ENCODE data around the gene PCDH15. TPM values are rescaled to one million over a fixed set of nuclear protein-coding genes. Genes with fewer than 3 reads are reported as not detected.

The PCDH15 gene
- total RNA-seq, 4 donors from 2014 or later, result 0.32 TPM; not detected in 3

GRCh38 chr10:54026340-54026739 is 774.7 kb downstream of the PCDH15 start:
- DNase-seq (ENCODE audit: low spot score) (no peak), ATAC-seq (ENCODE audit: low FRiP score) (no peak)
- no peak for TF ChIP-seq CTCF (IDR thresholded peaks at IDR 0.05)

DNA sequence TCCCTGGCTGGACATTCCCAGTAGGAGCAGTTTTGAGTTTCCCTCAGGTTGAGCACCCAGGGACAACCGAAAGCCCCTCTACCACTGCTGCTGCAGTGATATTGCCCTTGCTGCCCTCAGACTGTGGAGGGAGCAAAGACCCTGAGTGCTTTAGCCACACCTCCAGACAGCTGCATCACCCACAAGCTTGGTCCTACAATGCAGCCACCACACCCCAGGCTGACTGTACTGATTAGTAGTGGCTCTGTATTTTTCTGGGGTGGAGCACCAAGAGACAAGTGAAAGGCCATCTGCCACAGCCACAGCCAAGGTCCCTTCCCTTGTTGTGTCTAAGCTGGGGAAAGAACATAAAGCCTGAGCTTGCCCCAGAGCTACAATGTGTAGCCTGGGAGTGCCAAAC is 789.9 kb downstream of the PCDH15 start:
- TF ChIP-seq CTCF (IDR thresholded peaks at IDR 0.05), result no peak
- ATAC-seq (ENCODE audit: low FRiP score) (no peak), DNase-seq (ENCODE audit: low spot score) (no peak)

DNA sequence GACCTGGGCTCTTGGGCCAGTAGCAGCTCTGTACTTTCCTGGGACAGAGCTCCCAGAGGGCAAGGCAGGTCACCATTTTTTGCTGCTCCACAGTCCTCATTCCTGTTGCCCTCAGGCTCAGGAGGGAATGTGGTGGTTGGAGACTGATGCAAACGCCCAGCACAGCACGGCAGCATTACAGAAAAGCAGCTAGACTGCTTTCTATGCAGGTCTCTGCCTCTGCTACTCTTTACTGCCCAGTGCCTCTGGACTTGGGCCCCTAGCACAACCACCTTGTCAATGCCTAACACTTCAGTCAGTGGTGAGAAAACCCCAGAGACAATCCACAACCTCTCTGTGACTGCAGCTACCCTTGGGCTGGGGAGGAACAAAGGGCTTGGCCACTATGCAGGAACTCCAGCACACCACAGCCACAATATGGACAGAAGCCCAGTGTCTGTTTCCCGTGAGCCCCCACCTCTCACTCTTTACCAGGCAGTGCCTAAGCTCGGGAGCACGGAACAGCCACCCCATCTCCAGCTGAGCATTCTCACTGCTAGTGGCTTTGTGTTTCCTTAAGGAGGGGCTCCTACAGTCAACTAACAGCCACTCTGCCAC is 790.6 kb downstream of the PCDH15 start:
- ATAC-seq (ENCODE audit: low FRiP score) (no peak), DNase-seq (ENCODE audit: low spot score) (no peak)
- TF ChIP-seq CTCF (IDR thresholded peaks at IDR 0.05), result no peak

GRCh38 chr10:54009672-54010071 is 791.4 kb downstream of the PCDH15 start:
- no peak for DNase-seq (ENCODE audit: low spot score)
- ATAC-seq (ENCODE audit: low FRiP score), result no peak
- TF ChIP-seq CTCF (IDR thresholded peaks at IDR 0.05), result no peak

- DNase-seq (ENCODE audit: low spot score) (no peak), ATAC-seq (ENCODE audit: low FRiP score) (no peak)
- no peak for TF ChIP-seq CTCF (IDR thresholded peaks at IDR 0.05)
Observed at GRCh38 chr10:54002077-54002476, 799.0 kb downstream of the PCDH15 start.

- no peak for DNase-seq (ENCODE audit: low spot score)
- no peak for TF ChIP-seq CTCF (IDR thresholded peaks at IDR 0.05)
- no peak for ATAC-seq (ENCODE audit: low FRiP score)
Observed at GRCh38 chr10:53997953-53998352, 803.1 kb downstream of the PCDH15 start.

DNA sequence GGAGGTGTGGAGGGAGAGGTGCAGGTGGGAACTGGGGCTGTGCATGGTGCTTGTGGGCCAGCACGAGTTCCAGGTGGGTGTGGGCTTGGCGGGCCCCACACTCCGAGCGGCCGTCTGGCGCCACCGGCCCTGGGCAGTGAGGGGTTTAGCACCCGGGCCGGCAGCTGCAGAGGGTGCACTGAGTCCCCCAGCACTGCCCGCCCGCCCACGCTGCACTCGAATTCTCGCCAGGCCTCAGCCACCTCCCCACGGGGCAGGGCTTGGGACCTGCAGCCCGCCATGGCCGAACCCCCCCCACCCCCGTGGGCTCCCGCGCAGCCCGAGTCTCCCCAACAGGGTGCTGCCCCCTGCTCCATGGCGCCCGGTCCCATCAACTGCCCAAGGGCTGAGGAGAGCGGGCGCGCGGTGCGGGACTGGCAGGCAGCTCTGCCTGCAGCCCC is 810.2 kb downstream of the PCDH15 start:
- ATAC-seq (ENCODE audit: low FRiP score), result no peak
- no peak for TF ChIP-seq CTCF (IDR thresholded peaks at IDR 0.05)
- DNase-seq (ENCODE audit: low spot score), result no peak

Measured in omental fat pad (tissue), 4 donors.